ENCODE results near the gene TMEM140.

TMEM140 gene

DNA sequence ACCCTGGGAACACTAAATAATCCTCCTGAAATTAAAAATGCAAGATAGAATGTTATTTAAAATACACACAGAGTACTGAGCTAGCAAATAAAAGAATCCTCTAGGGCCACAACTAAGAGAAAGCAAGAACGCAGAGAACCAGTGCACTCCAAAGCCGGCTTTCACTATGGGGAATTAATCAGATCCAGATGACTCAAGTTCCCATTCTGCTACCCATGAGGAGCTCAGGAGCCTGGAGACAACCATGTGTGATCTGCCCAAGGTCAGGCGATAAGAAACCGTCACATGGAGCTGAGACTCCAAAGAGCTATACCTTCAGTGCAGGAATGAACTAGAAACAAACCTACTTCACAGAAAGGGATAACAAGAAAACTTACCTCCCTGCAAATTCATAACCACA, 42.1 kb downstream of the TMEM140 start:
- Histone ChIP-seq H3K27me3 (ENCODE audit: control insufficient read depth, insufficient read depth, low read length) (no peaks in the 10 kb centered on the region), H3K36me3 (ENCODE audit: control insufficient read depth, insufficient read depth, low read length) (peaks cover 24% of the 10 kb centered on the region), H3K9ac (ENCODE audit: low read depth, low read length) (no peak overlapping the region), H3K9me3 (ENCODE audit: control insufficient read depth, insufficient read depth, low read length) (no peaks in the 10 kb centered on the region), H3K4me3 (ENCODE audit: low read depth, low read length) (no peak overlapping the region), H3K4me1 (ENCODE audit: control insufficient read depth, insufficient read depth, low read length) (no peaks in the 10 kb centered on the region)

DNA sequence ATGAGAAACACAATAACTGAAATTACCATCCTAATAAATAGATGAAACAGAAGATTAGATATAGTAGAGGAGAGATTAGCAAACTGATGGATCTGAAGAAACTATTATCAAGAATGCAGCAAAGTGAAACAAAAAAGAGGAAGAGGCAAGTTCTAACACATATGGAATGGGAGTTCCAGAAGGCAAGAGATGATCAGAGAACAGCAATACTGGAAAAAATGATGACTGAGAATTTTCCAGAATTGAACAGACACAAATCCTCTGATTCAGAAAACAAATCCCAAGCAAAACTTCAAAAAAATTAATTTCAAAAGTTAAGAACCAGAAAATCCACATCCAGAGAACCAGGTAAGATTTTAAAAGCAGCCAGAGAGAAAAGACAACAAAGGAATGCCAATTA, 42.8 kb downstream of the TMEM140 start:
- Histone ChIP-seq H3K27me3 (ENCODE audit: control insufficient read depth, insufficient read depth, low read length) (no peaks in the 10 kb centered on the region), H3K36me3 (ENCODE audit: control insufficient read depth, insufficient read depth, low read length) (peaks cover 19% of the 10 kb centered on the region), H3K9ac (ENCODE audit: low read depth, low read length) (no peak overlapping the region), H3K4me3 (ENCODE audit: low read depth, low read length) (no peak overlapping the region), H3K9me3 (ENCODE audit: control insufficient read depth, insufficient read depth, low read length) (no peaks in the 10 kb centered on the region), H3K4me1 (ENCODE audit: control insufficient read depth, insufficient read depth, low read length) (no peaks in the 10 kb centered on the region)

DNA sequence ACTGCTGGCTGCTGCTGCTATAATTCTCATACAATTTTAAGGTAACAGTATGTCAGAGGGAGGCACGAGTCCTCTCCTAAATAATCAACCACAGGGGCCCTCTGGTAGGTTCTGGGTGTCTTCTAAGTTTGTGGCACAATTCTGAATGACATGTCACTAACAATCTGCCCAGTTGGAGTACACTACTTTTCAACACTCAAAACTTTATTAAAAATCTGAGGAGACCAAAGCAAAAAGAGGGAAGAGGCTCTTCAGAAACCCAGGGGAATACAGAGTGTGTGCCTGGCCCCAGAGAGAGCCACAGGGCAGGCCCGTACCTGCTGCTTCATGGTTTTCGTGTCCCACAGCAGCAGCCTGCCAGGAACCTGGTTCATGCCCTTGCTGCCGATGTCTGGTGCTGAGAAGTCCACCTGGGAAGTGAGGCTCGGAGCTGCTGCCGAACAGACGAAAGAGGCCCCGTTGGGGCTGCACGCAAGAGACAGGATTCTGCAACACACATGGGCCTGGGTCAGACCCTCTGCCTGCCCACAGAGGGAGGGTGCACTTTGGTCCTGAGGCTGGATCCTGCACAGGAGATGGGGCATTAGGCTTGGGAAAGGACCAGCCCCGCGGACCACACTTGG, 45.2 kb downstream of the TMEM140 start:
- H3K36me3 ChIP-seq (ENCODE audit: control insufficient read depth, insufficient read depth, low read length): peaks cover 20% of the 10 kb centered on the region
- H3K9ac ChIP-seq (ENCODE audit: low read depth, low read length): no peak overlapping the region
- no peaks in the 10 kb centered on the region for H3K4me1 ChIP-seq (ENCODE audit: control insufficient read depth, insufficient read depth, low read length)
- no peak overlapping the region for H3K4me3 ChIP-seq (ENCODE audit: low read depth, low read length)
- no peaks in the 10 kb centered on the region for H3K9me3 ChIP-seq (ENCODE audit: control insufficient read depth, insufficient read depth, low read length)
- H3K27me3 ChIP-seq (ENCODE audit: control insufficient read depth, insufficient read depth, low read length): no peaks in the 10 kb centered on the region

DNA sequence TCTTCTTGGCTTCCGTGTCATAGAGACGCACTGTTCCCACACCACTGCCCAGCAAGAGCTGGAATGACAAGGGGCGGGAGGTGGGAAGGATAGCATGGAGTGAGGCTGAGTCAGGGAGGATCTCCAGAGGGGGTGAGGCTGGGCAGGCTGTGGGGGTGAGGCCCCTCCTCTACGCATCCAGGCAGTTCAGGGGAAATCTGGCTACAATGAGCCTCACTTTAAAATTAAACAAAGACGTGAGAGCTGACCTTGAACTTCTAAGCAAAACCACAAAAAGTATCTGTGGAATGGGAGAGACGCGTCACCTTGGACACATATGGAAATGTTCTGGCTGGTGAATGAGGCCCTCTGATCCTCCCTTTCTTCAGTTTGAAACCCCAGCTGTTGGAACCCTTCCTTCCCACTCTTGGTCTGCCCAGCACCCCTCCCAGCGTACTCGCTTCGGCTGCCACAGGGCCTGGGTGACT, 45.8 kb downstream of the TMEM140 start:
- Histone ChIP-seq H3K4me1 (ENCODE audit: control insufficient read depth, insufficient read depth, low read length) (no peaks in the 10 kb centered on the region), H3K9me3 (ENCODE audit: control insufficient read depth, insufficient read depth, low read length) (no peaks in the 10 kb centered on the region), H3K27me3 (ENCODE audit: control insufficient read depth, insufficient read depth, low read length) (no peaks in the 10 kb centered on the region), H3K9ac (ENCODE audit: low read depth, low read length) (no peak overlapping the region), H3K36me3 (ENCODE audit: control insufficient read depth, insufficient read depth, low read length) (peaks cover 20% of the 10 kb centered on the region), H3K4me3 (ENCODE audit: low read depth, low read length) (no peak overlapping the region)

DNA sequence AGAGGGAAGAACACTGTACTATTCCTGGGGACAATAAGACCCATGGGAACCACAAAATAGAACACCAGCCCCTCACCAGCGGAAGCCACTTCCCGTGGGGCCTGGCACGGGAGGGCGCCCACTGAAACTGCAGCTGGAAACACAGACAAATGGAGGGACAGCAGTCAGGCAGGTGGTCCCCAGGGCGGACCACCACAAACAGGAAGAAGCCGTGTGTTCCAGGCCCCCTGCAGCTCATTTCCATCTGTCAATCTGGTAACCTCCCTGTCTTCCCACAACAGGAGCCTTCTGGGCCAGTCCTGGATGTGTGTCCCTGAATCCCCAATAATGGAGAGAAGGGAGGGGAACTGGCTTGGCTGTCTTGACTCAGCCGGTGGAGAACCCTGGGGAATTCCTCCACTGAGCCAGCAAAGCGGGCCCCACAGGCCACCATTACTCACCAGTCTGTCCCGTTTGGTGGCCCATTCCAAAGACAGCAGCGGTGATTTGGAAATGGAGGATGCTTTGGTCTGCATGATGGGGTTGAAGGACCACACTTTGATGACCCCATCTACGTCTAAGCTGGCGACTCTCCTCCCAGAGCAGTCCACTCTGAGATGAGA, 46.7 kb downstream of the TMEM140 start:
- H3K9ac ChIP-seq (ENCODE audit: low read depth, low read length): no peak overlapping the region
- H3K4me3 ChIP-seq (ENCODE audit: low read depth, low read length): no peak overlapping the region
- no peaks in the 10 kb centered on the region for H3K4me1 ChIP-seq (ENCODE audit: control insufficient read depth, insufficient read depth, low read length)
- H3K36me3 ChIP-seq (ENCODE audit: control insufficient read depth, insufficient read depth, low read length): peaks cover 20% of the 10 kb centered on the region
- no peaks in the 10 kb centered on the region for H3K27me3 ChIP-seq (ENCODE audit: control insufficient read depth, insufficient read depth, low read length)
- no peaks in the 10 kb centered on the region for H3K9me3 ChIP-seq (ENCODE audit: control insufficient read depth, insufficient read depth, low read length)

DNA sequence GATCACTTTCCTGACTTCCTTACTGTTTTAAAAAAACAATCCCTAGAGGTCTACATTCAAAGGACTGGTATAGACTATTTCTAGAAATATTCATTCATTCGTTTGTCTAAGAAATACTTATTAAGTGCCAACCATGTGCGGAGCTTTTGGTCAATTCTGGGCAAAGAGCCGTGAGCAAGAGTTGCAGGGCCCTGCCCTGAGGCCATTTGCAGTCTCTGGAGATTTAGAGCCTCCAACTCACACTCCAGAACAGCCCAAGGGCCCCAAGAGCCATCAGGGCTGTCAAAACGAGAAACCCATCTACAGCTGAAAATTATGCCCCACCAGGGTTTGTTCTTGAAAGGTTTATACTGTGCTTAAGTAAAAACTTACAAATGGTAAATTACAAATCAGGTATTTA, 47.3 kb downstream of the TMEM140 start:
- H3K9me3 ChIP-seq (ENCODE audit: control insufficient read depth, insufficient read depth, low read length): no peaks in the 10 kb centered on the region
- H3K36me3 ChIP-seq (ENCODE audit: control insufficient read depth, insufficient read depth, low read length): peaks cover 20% of the 10 kb centered on the region
- H3K4me3 ChIP-seq (ENCODE audit: low read depth, low read length): no peak overlapping the region
- H3K4me1 ChIP-seq (ENCODE audit: control insufficient read depth, insufficient read depth, low read length): peaks cover 2% of the 10 kb centered on the region
- no peaks in the 10 kb centered on the region for H3K27me3 ChIP-seq (ENCODE audit: control insufficient read depth, insufficient read depth, low read length)
- no peak overlapping the region for H3K9ac ChIP-seq (ENCODE audit: low read depth, low read length)

DNA sequence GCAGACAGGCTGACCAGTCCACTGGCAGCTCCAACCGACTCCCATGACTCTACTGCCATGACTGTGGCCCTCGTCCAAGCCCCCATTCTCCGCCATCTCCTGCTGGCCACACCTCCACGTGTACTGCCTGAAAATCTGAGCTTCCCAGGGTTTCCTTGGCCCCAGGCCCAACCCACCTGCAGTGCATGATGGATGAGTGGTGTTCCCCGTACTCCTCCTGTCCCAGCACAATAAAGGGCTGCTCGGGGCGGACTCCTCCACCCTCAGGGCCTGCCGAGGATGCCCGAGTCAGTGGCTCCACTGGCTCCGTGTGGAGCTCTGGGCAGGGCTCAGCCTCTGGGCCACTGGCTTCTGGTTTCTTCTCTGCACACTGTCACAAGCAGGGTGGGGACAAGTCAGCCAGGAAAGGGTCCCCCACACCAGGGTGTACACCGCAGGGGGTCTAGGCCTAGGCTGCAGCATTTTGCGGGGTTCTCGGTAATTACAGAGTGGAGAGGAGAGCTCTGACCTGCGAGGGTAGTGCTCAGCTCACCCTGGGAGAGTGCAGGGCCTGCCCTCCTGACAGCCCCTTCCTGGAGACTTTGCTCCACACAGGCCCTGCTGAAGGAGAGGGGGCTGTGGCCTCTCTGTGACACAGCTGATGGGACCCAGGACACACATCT, 48.2 kb downstream of the TMEM140 start:
- Histone ChIP-seq H3K9ac (ENCODE audit: low read depth, low read length) (no peak overlapping the region), H3K4me3 (ENCODE audit: low read depth, low read length) (no peak overlapping the region), H3K9me3 (ENCODE audit: control insufficient read depth, insufficient read depth, low read length) (no peaks in the 10 kb centered on the region), H3K4me1 (ENCODE audit: control insufficient read depth, insufficient read depth, low read length) (peaks cover 2% of the 10 kb centered on the region), H3K27me3 (ENCODE audit: control insufficient read depth, insufficient read depth, low read length) (no peaks in the 10 kb centered on the region), H3K36me3 (ENCODE audit: control insufficient read depth, insufficient read depth, low read length) (peaks cover 20% of the 10 kb centered on the region)

DNA sequence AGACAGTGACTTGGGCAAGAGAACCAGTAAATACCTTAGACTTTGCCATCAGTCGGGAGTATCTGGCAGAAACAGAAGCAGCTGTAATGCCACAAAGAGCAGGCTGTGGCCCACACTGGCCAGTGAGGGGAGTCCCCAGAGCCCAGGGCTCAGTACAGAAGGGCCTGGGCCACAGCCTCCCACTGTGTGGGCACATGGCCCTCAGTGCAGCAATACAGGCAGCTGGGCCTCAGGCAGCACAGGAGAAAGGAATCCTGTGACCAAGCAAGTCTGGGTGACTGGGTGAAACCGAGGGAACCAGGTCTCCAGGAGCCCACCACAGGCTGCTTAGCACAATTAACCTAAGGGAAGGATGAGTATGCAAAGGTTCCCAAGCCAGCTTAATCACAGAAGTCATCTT, 49.5 kb downstream of the TMEM140 start:
- Histone ChIP-seq H3K9ac (ENCODE audit: low read depth, low read length) (no peak overlapping the region), H3K4me3 (ENCODE audit: low read depth, low read length) (no peak overlapping the region), H3K27me3 (ENCODE audit: control insufficient read depth, insufficient read depth, low read length) (no peaks in the 10 kb centered on the region), H3K9me3 (ENCODE audit: control insufficient read depth, insufficient read depth, low read length) (no peaks in the 10 kb centered on the region), H3K4me1 (ENCODE audit: control insufficient read depth, insufficient read depth, low read length) (peaks cover 2% of the 10 kb centered on the region), H3K36me3 (ENCODE audit: control insufficient read depth, insufficient read depth, low read length) (peaks cover 20% of the 10 kb centered on the region)

DNA sequence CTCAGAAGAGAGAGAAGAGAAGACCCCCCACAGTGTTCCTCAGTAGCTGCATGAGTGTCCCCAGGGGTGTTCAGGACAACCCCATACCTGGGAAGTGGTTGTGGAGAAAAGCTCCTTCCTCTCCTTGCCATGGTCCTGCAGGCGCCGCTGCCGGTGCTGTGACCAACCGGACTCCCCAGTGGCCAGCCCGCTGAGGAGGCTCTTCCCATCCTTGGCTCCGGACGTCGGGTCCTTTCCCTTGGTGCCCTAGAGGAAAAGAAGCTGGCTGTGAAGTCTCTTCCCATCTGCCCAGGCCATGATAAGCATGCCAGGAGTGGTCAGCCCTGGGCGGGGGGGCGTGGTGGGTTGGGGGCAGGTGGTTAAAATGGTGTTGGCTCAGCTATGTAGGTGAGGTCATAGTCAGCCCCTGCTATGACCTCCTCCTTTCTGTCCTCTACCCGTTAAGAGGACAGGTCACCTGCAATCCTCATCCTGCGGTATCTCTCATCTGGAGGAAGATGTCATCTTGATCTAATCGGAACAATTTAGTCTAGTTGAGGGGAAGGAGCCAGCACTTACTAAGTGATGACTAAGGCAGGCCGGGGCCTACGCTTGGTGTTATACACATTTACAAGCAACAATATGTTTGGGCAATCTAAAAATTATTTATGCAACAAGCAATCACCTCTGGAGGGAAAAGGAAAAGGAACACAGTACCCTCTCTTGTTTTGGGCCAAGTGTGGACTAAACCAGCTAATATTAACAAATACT, 50.2 kb downstream of the TMEM140 start:
- Histone ChIP-seq H3K36me3 (ENCODE audit: control insufficient read depth, insufficient read depth, low read length) (peaks cover 20% of the 10 kb centered on the region), H3K4me3 (ENCODE audit: low read depth, low read length) (no peak overlapping the region), H3K4me1 (ENCODE audit: control insufficient read depth, insufficient read depth, low read length) (peaks cover 2% of the 10 kb centered on the region), H3K27me3 (ENCODE audit: control insufficient read depth, insufficient read depth, low read length) (no peaks in the 10 kb centered on the region), H3K9me3 (ENCODE audit: control insufficient read depth, insufficient read depth, low read length) (no peaks in the 10 kb centered on the region), H3K9ac (ENCODE audit: low read depth, low read length) (no peak overlapping the region)

DNA sequence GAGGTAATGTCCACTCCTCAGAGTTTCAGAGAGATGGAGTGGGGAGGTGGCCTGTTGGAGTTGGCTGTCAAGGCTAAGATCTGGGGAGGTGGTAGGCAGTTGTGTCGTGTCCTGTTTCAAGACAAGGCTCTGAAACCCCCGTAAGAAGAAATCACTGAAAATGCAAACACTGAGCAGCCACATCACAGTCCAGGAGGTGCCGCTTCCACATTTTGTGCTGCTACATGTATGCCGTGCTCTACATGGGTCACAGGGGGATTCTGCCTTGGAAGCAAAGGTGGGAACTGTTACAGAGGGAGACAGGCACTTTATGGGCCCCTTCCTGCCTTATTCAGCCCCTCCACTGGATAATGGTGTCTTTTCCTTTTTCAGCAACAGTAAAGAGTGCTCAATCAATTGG, 51.6 kb downstream of the TMEM140 start:
- Histone ChIP-seq H3K9ac (ENCODE audit: low read depth, low read length) (no peak overlapping the region), H3K36me3 (ENCODE audit: control insufficient read depth, insufficient read depth, low read length) (peaks cover 15% of the 10 kb centered on the region), H3K27me3 (ENCODE audit: control insufficient read depth, insufficient read depth, low read length) (no peaks in the 10 kb centered on the region), H3K9me3 (ENCODE audit: control insufficient read depth, insufficient read depth, low read length) (no peaks in the 10 kb centered on the region), H3K4me3 (ENCODE audit: low read depth, low read length) (no peak overlapping the region), H3K4me1 (ENCODE audit: control insufficient read depth, insufficient read depth, low read length) (peaks cover 2% of the 10 kb centered on the region)

DNA sequence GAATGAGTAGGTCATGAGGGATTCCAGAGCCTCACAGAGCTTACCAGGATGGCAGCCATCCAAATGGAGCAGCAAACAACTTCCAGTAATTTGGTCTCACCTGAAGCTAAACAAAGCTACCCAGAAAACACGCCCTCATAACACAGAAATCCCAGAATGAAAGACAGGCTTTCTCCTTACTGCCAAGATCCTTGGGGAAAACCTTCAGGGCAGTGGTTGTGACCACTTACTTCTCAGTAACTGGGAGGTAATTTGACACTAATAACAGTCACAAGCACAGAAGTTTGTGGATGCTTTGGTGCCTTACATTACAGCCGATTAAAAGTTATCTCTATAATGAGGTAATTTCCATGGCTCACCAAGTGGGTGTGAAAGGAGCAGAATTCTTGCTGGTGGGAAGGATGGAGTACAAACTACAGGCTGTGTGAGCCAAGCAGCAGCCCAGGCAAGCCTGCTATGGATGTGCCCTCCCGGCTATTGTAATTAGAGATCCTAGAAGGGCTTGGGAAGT, 53.0 kb downstream of the TMEM140 start:
- no peak overlapping the region for H3K4me3 ChIP-seq (ENCODE audit: low read depth, low read length)
- peaks cover 2% of the 10 kb centered on the region for H3K4me1 ChIP-seq (ENCODE audit: control insufficient read depth, insufficient read depth, low read length)
- peaks cover 10% of the 10 kb centered on the region for H3K36me3 ChIP-seq (ENCODE audit: control insufficient read depth, insufficient read depth, low read length)
- no peak overlapping the region for H3K9ac ChIP-seq (ENCODE audit: low read depth, low read length)
- no peaks in the 10 kb centered on the region for H3K9me3 ChIP-seq (ENCODE audit: control insufficient read depth, insufficient read depth, low read length)
- H3K27me3 ChIP-seq (ENCODE audit: control insufficient read depth, insufficient read depth, low read length): no peaks in the 10 kb centered on the region
